ENCODE results near the gene FSTL4. TPM values are rescaled to one million over a fixed set of nuclear protein-coding genes. Genes with fewer than 3 reads are reported as not detected.

The FSTL4 gene
- polyA plus RNA-seq, 1 donor from 2014 or later, result 0.57 TPM

DNA sequence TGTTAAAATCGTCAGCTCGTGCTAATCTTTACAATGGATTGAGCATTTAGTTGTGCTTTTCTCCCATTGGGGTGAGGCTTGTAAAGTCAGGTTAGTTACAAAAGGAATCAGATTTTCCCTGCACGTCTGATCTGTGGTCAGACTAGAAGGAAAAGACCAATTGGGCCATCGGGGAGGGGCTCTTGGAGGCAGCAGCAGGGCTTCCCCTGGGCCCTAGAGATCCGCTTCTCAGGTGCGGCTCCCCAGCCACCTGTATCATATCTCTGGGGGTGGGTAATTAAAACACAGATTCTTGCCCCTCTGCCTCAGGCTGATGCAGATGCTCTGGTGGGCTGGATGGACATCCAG lies 360.2 kb downstream of the FSTL4 start:
- no peaks in the 10 kb centered on the region for H3K36me3 ChIP-seq (ENCODE audit: insufficient read depth, low read length)
- H3K27ac ChIP-seq (ENCODE audit: low read length), result no peak overlapping the region
- H3K9ac ChIP-seq (ENCODE audit: low read length), result no peak overlapping the region
- H2AFZ ChIP-seq (ENCODE audit: low read depth, low read length), result no peak overlapping the region
- TF ChIP-seq, protein P1, sequence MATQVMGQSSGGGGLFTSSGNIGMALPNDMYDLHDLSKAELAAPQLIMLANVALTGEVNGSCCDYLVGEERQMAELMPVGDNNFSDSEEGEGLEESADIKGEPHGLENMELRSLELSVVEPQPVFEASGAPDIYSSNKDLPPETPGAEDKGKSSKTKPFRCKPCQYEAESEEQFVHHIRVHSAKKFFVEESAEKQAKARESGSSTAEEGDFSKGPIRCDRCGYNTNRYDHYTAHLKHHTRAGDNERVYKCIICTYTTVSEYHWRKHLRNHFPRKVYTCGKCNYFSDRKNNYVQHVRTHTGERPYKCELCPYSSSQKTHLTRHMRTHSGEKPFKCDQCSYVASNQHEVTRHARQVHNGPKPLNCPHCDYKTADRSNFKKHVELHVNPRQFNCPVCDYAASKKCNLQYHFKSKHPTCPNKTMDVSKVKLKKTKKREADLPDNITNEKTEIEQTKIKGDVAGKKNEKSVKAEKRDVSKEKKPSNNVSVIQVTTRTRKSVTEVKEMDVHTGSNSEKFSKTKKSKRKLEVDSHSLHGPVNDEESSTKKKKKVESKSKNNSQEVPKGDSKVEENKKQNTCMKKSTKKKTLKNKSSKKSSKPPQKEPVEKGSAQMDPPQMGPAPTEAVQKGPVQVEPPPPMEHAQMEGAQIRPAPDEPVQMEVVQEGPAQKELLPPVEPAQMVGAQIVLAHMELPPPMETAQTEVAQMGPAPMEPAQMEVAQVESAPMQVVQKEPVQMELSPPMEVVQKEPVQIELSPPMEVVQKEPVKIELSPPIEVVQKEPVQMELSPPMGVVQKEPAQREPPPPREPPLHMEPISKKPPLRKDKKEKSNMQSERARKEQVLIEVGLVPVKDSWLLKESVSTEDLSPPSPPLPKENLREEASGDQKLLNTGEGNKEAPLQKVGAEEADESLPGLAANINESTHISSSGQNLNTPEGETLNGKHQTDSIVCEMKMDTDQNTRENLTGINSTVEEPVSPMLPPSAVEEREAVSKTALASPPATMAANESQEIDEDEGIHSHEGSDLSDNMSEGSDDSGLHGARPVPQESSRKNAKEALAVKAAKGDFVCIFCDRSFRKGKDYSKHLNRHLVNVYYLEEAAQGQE (IDR thresholded peaks at IDR 0.05; ENCODE audit: borderline replicate concordance), result no peak
- TF ChIP-seq SMC3 (conservative IDR thresholded peaks at IDR 0.05; ENCODE audit: poor library complexity), result no peak
- no peaks in the 10 kb centered on the region for H3K79me2 ChIP-seq (replicated peaks; ENCODE audit: insufficient read depth, low read length)
- no peak overlapping the region for H3K4me3 ChIP-seq (ENCODE audit: low read length)
- H3F3A ChIP-seq (ENCODE audit: insufficient read depth, low read length, poor library complexity, severe bottlenecking), result no peaks in the 10 kb centered on the region
- no peak overlapping the region for H3K4me2 ChIP-seq (ENCODE audit: low read length)
- no peaks in the 10 kb centered on the region for H3K9me3 ChIP-seq (ENCODE audit: low read length)
- no peaks in the 10 kb centered on the region for H4K20me1 ChIP-seq (ENCODE audit: insufficient read depth)
- no peaks in the 10 kb centered on the region for H3K27me3 ChIP-seq (ENCODE audit: insufficient read depth, low read depth, low read length)
- no peaks in the 10 kb centered on the region for H3K9me2 ChIP-seq (ENCODE audit: insufficient read depth, low read length)

DNA sequence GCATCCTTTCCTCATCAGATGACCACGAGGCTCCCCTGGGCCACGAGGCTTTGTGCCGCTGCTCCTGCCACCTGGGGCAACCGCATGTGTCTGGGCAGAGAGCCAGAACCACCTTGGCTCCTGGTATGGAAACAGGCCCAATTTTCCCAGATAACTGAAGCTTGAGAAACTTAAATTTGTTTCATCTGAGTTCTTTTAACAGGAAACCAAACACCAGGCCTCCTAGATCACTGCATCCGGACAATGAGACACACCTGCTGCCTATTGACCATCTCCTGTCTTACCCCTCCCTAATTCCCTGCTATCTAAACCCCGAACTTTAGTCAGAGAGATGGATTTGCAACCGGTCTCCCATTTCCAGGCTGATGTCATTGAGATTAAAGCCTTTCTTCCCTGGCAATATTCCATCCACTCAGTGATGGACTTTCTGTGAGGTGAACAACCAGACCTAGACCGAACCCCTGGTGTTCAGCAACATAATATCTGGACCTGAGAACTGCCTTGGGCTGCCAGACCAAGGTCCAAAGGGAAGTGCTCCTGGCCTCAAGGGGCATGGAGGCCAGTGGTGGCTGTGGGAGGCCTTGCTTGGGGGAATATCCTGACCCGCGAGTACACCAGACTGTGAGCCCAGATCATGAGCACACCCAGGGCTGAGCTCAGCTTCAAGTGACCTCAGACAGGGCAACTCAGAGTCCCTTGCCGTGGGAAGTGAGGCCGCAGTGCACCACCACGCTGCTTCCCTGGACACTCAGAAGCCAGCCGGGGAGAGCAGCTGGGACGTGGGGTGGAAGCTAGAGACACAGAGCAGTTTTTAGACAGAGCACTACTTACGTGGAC lies 360.8 kb downstream of the FSTL4 start:
- TF ChIP-seq TAF1 (IDR thresholded peaks at IDR 0.05; ENCODE audit: low read depth), result no peak
- TF ChIP-seq MXI1 (conservative IDR thresholded peaks at IDR 0.05; ENCODE audit: poor library complexity, severe bottlenecking), result no peak
- TF ChIP-seq, protein P2, sequence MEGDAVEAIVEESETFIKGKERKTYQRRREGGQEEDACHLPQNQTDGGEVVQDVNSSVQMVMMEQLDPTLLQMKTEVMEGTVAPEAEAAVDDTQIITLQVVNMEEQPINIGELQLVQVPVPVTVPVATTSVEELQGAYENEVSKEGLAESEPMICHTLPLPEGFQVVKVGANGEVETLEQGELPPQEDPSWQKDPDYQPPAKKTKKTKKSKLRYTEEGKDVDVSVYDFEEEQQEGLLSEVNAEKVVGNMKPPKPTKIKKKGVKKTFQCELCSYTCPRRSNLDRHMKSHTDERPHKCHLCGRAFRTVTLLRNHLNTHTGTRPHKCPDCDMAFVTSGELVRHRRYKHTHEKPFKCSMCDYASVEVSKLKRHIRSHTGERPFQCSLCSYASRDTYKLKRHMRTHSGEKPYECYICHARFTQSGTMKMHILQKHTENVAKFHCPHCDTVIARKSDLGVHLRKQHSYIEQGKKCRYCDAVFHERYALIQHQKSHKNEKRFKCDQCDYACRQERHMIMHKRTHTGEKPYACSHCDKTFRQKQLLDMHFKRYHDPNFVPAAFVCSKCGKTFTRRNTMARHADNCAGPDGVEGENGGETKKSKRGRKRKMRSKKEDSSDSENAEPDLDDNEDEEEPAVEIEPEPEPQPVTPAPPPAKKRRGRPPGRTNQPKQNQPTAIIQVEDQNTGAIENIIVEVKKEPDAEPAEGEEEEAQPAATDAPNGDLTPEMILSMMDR (IDR thresholded peaks at IDR 0.05; ENCODE audit: poor library complexity, severe bottlenecking), result no peak
- no peak for TF ChIP-seq POLR2AphosphoS5 (IDR thresholded peaks at IDR 0.05)
- TF ChIP-seq EZH2 (IDR thresholded peaks at IDR 0.05; ENCODE audit: borderline replicate concordance, insufficient read depth, low read length, poor library complexity, severe bottlenecking), result no peak
- no peak for TF ChIP-seq RAD21 (conservative IDR thresholded peaks at IDR 0.05)
- TF ChIP-seq EP300 (conservative IDR thresholded peaks at IDR 0.05; ENCODE audit: poor library complexity, severe bottlenecking), result no peak
- TF ChIP-seq, protein P1 (IDR thresholded peaks at IDR 0.05; ENCODE audit: borderline replicate concordance), result no peak
- no peak for TF ChIP-seq SMC3 (conservative IDR thresholded peaks at IDR 0.05; ENCODE audit: poor library complexity)
- no peaks in the 10 kb centered on the region for H3K36me3 ChIP-seq (ENCODE audit: insufficient read depth, low read length)
- H4K20me1 ChIP-seq (ENCODE audit: insufficient read depth), result no peaks in the 10 kb centered on the region
- H3K79me2 ChIP-seq (replicated peaks; ENCODE audit: insufficient read depth, low read length), result no peaks in the 10 kb centered on the region
- no peak overlapping the region for H3K4me3 ChIP-seq (ENCODE audit: low read length)
- no peak overlapping the region for H3K27ac ChIP-seq (ENCODE audit: low read length)
- H3F3A ChIP-seq (ENCODE audit: insufficient read depth, low read length, poor library complexity, severe bottlenecking), result no peaks in the 10 kb centered on the region
- H3K9me3 ChIP-seq (ENCODE audit: low read length), result no peaks in the 10 kb centered on the region
- H3K27me3 ChIP-seq (ENCODE audit: insufficient read depth, low read depth, low read length), result no peaks in the 10 kb centered on the region
- no peaks in the 10 kb centered on the region for H3K9me2 ChIP-seq (ENCODE audit: insufficient read depth, low read length)
- no peak overlapping the region for H3K4me2 ChIP-seq (ENCODE audit: low read length)
- no peak overlapping the region for H2AFZ ChIP-seq (ENCODE audit: low read depth, low read length)
- H3K9ac ChIP-seq (ENCODE audit: low read length), result no peak overlapping the region

All from neural cell (in vitro differentiated cells).